GM08714 (cell line): ENCODE results near the gene RER1.
"Not testable (repeated sequence)": the region's sequence is repeated elsewhere in the genome, so short reads cannot be mapped to it uniquely, and the experiment has no call there.

Source experiments
- H3K4me3 ChIP-seq: fragments of 200-500 bp; sonication (Bioruptor generic); 2 replicates; pipeline ENCODE4 v1.5.1; 2014; ENCODE audit warnings: mild to moderate bottlenecking, low read length, inconsistent platforms
- ZNF274 ChIP-seq: IDR thresholded peaks from 2 replicates; pipeline ENCODE4 v1.6.1; 2012; ENCODE audit warnings: mild to moderate bottlenecking, low read depth, low read length

RER1 gene

GRCh38 chr1:2436876-2437275, 45.2 kb downstream of the RER1 start:
- H3K4me3 ChIP-seq, result no peak overlapping the region

GRCh38 chr1:2437617-2438016, 46.0 kb downstream of the RER1 start:
- H3K4me3 ChIP-seq, result no peak overlapping the region
- TF ChIP-seq ZNF274, result no peak

More at GRCh38 chr1:2436876-2437275, 45.2 kb downstream of the RER1 start:
- no peak for TF ChIP-seq ZNF274

- no peak for TF ChIP-seq ZNF274
- no peak overlapping the region for H3K4me3 ChIP-seq
Measured at GRCh38 chr1:2438038-2438437, 46.4 kb downstream of the RER1 start.

GRCh38 chr1:2438641-2439040, 47.0 kb downstream of the RER1 start:
- TF ChIP-seq ZNF274, result no peak
- H3K4me3 ChIP-seq, result no peak overlapping the region

GRCh38 chr1:2439369-2439768, 47.7 kb downstream of the RER1 start:
- no peak for TF ChIP-seq ZNF274
- H3K4me3 ChIP-seq, result no peak overlapping the region

- H3K4me3 ChIP-seq, result not testable (repeated sequence)
Measured at GRCh38 chr1:2440346-2440745, 48.7 kb downstream of the RER1 start.

GRCh38 chr1:2441746-2442145, 50.1 kb downstream of the RER1 start:
- no peak overlapping the region for H3K4me3 ChIP-seq
- TF ChIP-seq ZNF274, result no peak

GRCh38 chr1:2442661-2443060, 51.0 kb downstream of the RER1 start:
- no peak for TF ChIP-seq ZNF274
- no peak overlapping the region for H3K4me3 ChIP-seq

- H3K4me3 ChIP-seq, result no peak overlapping the region
- TF ChIP-seq ZNF274, result no peak
Measured at GRCh38 chr1:2443277-2444137, 51.9 kb downstream of the RER1 start.

- no peak overlapping the region for H3K4me3 ChIP-seq
- no peak for TF ChIP-seq ZNF274
Measured at GRCh38 chr1:2444138-2444591, 52.5 kb downstream of the RER1 start.

- H3K4me3 ChIP-seq, result no peak overlapping the region
- no peak for TF ChIP-seq ZNF274
Measured at GRCh38 chr1:2445162-2445822, 53.7 kb downstream of the RER1 start.

GRCh38 chr1:2445823-2446215, 54.2 kb downstream of the RER1 start:
- TF ChIP-seq ZNF274, result no peak
- H3K4me3 ChIP-seq, result no peak overlapping the region

GRCh38 chr1:2446394-2446793, 54.8 kb downstream of the RER1 start:
- TF ChIP-seq ZNF274, result no peak
- no peak overlapping the region for H3K4me3 ChIP-seq

GRCh38 chr1:2446861-2447260, 55.2 kb downstream of the RER1 start:
- no peak for TF ChIP-seq ZNF274
- no peak overlapping the region for H3K4me3 ChIP-seq

GRCh38 chr1:2447276-2448097, 55.8 kb downstream of the RER1 start:
- TF ChIP-seq ZNF274, result no peak
- no peak overlapping the region for H3K4me3 ChIP-seq

GRCh38 chr1:2448098-2448445, 56.4 kb downstream of the RER1 start:
- no peak overlapping the region for H3K4me3 ChIP-seq
- no peak for TF ChIP-seq ZNF274
